B cell (primary cell): Measurements from ENCODE around the gene ABCA8.

ENCODE experiments used
- CTCF ChIP-seq: fragments of 200-600 bp; IDR thresholded peaks from one replicate; pipeline ENCODE4 v1.8.0; 2022; ENCODE audit warnings: antibody characterized with exemption, mild to moderate bottlenecking
- EZH2 ChIP-seq: IDR thresholded peaks from 2 replicates; pipeline ENCODE4 v1.6.1; 2012; ENCODE audit warnings: borderline replicate concordance, low read depth, mild to moderate bottlenecking, moderate library complexity, low read length; ENCODE audit not compliant: insufficient read depth, poor library complexity, severe bottlenecking

GRCh38 chr17:68824707-68825106 is 130.5 kb downstream of the ABCA8 start:
- no peak for TF ChIP-seq CTCF
- no peak for TF ChIP-seq EZH2
